A549 (cell line): Measurements from ENCODE around the gene TROAP. TPM values are rescaled to one million over a fixed set of nuclear protein-coding genes. Genes with fewer than 3 reads are reported as not detected.

Experiments used
- ATAC-seq, 2 experiments: fragments of 200-7000 bp in 1 of 2; fragments of >200 bp in 1 of 2; cut with Nextera tagmentation in 1 of 2; cut with Tn5 transposase in 1 of 2; 3 replicates each; pipeline versions ENCODE4 v1.8.0 to v1.9.1; 2018 to 2020; ENCODE audit warnings: mild to moderate bottlenecking in 1 of 2, moderate library complexity in 1 of 2
- CTCF ChIA-PET: fragments of 300-600 bp; sonication (Branson Sonifier 250); formaldehyde crosslinking; extraction: SDS; loops from one replicate; lab custom pipeline; 2021; ENCODE audit warnings: antibody characterized with exemption, inconsistent platforms; lab: Yijun Ruan, JAX
- POLR2A ChIA-PET: fragments of 350-600 bp; formaldehyde crosslinking; extraction: SDS; loops from one replicate; lab custom pipeline; 2021; ENCODE audit warnings: antibody characterized with exemption, inconsistent platforms; lab: Yijun Ruan, JAX
- DNase-seq, 2 experiments: peaks; one replicate each; pipeline versions ENCODE4 v3.0.0 to v3.0.0-alpha.2; 2011 to 2016; ENCODE audit warnings: low read depth in 1 of 2, low spot score in 1 of 2
- FAIRE-seq: peaks from 2 replicates; lab custom pipeline; 2011; peaks lifted over from hg19 to GRCh38; lab: Jason Lieb, UNC
- H3K27ac ChIP-seq, 2 experiments: fragments of >200 bp; sonication (Bioruptor Twin); formaldehyde crosslinking; 3 replicates each; pipeline ENCODE4 v1.5.1; 2016 to 2017
- H3K4me1 ChIP-seq: fragments of >200 bp; sonication (Bioruptor Twin); formaldehyde crosslinking; 3 replicates; pipeline ENCODE4 v1.6.1; 2016
- H3K4me2 ChIP-seq: fragments of >200 bp; sonication (Bioruptor Twin); formaldehyde crosslinking; 3 replicates; pipeline ENCODE4 v1.6.1; 2016
- H3K4me3 ChIP-seq: fragments of >200 bp; sonication (Bioruptor Twin); formaldehyde crosslinking; 3 replicates; pipeline ENCODE4 v1.5.1; 2016
- H3K9me3 ChIP-seq: fragments of >200 bp; sonication (Bioruptor Twin); formaldehyde crosslinking; 3 replicates; pipeline ENCODE4 v1.6.1; 2016
- CEBPB ChIP-seq, 2 experiments: fragments of >200 bp in 1 of 2; sonication (Bioruptor Twin) in 1 of 2; formaldehyde crosslinking in 1 of 2; IDR thresholded peaks; 2 replicates each; pipeline ENCODE4 v1.6.1; 2012 to 2016
- CTCF ChIP-seq: fragments of >200 bp; sonication (Bioruptor Twin); formaldehyde crosslinking; IDR thresholded peaks from 3 replicates; pipeline ENCODE4 v1.5.1; 2016
- ELK1 ChIP-seq: fragments of 150-350 bp; IDR thresholded peaks from 2 replicates; pipeline ENCODE4 v1.6.1; 2014; ENCODE audit warnings: low read depth, mild to moderate bottlenecking, low read length
- FOSL2 ChIP-seq, 2 experiments: fragments of 450-650 bp in 1 of 2; fragments of >200 bp in 1 of 2; sonication (Bioruptor Twin) in 1 of 2; formaldehyde crosslinking; IDR thresholded peaks; 2 replicates each; pipeline versions ENCODE4 v1.5.0 to v1.6.1; 2016 to 2020; ENCODE audit warnings: mild to moderate bottlenecking in 1 of 2, moderate library complexity in 1 of 2
- FOXS1 ChIP-seq: fragments of 250-450 bp; sonication (Bioruptor Pico); IDR thresholded peaks from 2 replicates; pipeline ENCODE4 v1.5.0; 2020; ENCODE audit warnings: mild to moderate bottlenecking, moderate library complexity
- GATA3 ChIP-seq: IDR thresholded peaks from 2 replicates; pipeline ENCODE4 v1.6.1; 2012; ENCODE audit warnings: borderline replicate concordance
- HEYL ChIP-seq: fragments of 250-450 bp; sonication (Bioruptor Pico); IDR thresholded peaks from 2 replicates; pipeline ENCODE4 v1.8.0; 2021; ENCODE audit warnings: mild to moderate bottlenecking, moderate library complexity
- HOXA7 ChIP-seq: fragments of 250-450 bp; sonication (Bioruptor Pico); IDR thresholded peaks from 2 replicates; pipeline ENCODE4 v1.5.0; 2020; ENCODE audit warnings: mild to moderate bottlenecking, moderate library complexity
- JUN ChIP-seq, 2 experiments: fragments of >200 bp; sonication (Bioruptor Twin); formaldehyde crosslinking; IDR thresholded peaks; 2 replicates in 1 of 2; 3 replicates in 1 of 2; pipeline ENCODE4 v1.6.1; 2016 to 2017
- MAFK ChIP-seq: fragments of 450-650 bp; IDR thresholded peaks from 2 replicates; pipeline ENCODE4 v1.6.1; 2014; ENCODE audit not compliant: partially characterized antibody
- NFE2L2 ChIP-seq: fragments of 150-350 bp; conservative IDR thresholded peaks from 2 replicates; pipeline ENCODE4 v1.6.1; 2014; ENCODE audit warnings: low read length
- NPAS2 ChIP-seq: fragments of 250-450 bp; sonication (Bioruptor Pico); IDR thresholded peaks from 2 replicates; pipeline ENCODE4 v1.8.0; 2022; ENCODE audit warnings: mild to moderate bottlenecking, moderate library complexity, borderline replicate concordance
- PHF8 ChIP-seq: fragments of 200-600 bp; sonication (generic); IDR thresholded peaks from 2 replicates; pipeline ENCODE4 v1.6.1; 2016; ENCODE audit warnings: low read depth, mild to moderate bottlenecking, antibody characterized with exemption, moderate library complexity, borderline replicate concordance
- POLR2A ChIP-seq: IDR thresholded peaks from 2 replicates; pipeline ENCODE4 v1.6.1; 2012; ENCODE audit warnings: mild to moderate bottlenecking, low read length
- RAD21 ChIP-seq, 2 experiments: fragments of >200 bp in 1 of 2; sonication (Bioruptor Twin) in 1 of 2; formaldehyde crosslinking in 1 of 2; IDR thresholded peaks in 1 of 2; conservative IDR thresholded peaks in 1 of 2; 2 replicates in 1 of 2; 3 replicates in 1 of 2; pipeline ENCODE4 v1.6.1; 2012 to 2018; ENCODE audit warnings: inconsistent platforms in 1 of 2
- REST ChIP-seq: fragments of 200-600 bp; sonication (generic); IDR thresholded peaks from 2 replicates; pipeline ENCODE4 v1.6.1; 2016; ENCODE audit warnings: antibody characterized with exemption, mild to moderate bottlenecking, moderate library complexity
- SMC3 ChIP-seq: fragments of >200 bp; sonication (Bioruptor Twin); formaldehyde crosslinking; IDR thresholded peaks from 3 replicates; pipeline ENCODE4 v1.6.1; 2018; ENCODE audit warnings: inconsistent platforms
- USF2 ChIP-seq: fragments of 450-650 bp; IDR thresholded peaks from 2 replicates; pipeline ENCODE4 v1.6.1; 2014; ENCODE audit warnings: antibody characterized with exemption
- ZC3H11A ChIP-seq: fragments of 450-650 bp; IDR thresholded peaks from 2 replicates; pipeline ENCODE4 v1.6.1; 2014; ENCODE audit warnings: antibody characterized with exemption, mild to moderate bottlenecking
- WGBS: methylation state at CpG from one replicate; pipeline ENCODE4 v1.1.6; 2017; ENCODE audit errors: missing lambda C conversion rate; 5-methylcytosine and 5-hydroxymethylcytosine counted together
- polyA plus RNA-seq, 4 experiments: library from polyadenylated mRNA; depleted of rRNA in 3 of 4; stranded (reverse); fragments of >200 nt; fragmentation: RNase III in 1 of 4; extraction: RNeasy Plus Mini Kit Qiagen cat#74134 plus additional on column Dnase treatment in 1 of 4; gene quantifications; 2 replicates in 3 of 4; 3 replicates in 1 of 4; pipeline ENCODE4 v1.2.3, GENCODE V29; 2011 to 2017

TROAP gene
- polyA plus RNA-seq, 2 of the 4 experiments (the other 2 are of a cell fraction), result 50.0 to 55.5 TPM

- Histone ChIP-seq H3K27ac (peak overlapping the region in 1 of 2 experiments; percentile 86; a peak in 2 of 6 replicates), H3K4me3 (no peak overlapping the region), H3K4me2 (peak overlapping the region; percentile 82), H3K4me1 (peaks cover 35% of the 10 kb centered on the region), H3K9me3 (no peaks in the 10 kb centered on the region)
- FAIRE-seq (no peak), DNase-seq (no peak), ATAC-seq (no peak)
- WGBS, result 94% methylated on average over 11 of the region's 11 CpGs
- ChIA-PET CTCF (interaction anchor here (1.5 to 9.5 kb wide), 11 partner anchors 7 to 239 kb away, joined by 3 to 201 read pairs (median 46); partner anchors contain the start of genes C1QL4, PRPH, SPATS2 and TUBA1B), POLR2A (interaction anchor here (1.4 to 2.1 kb wide), 2 partner anchors 9 to 18 kb away, joined by 4 to 9 read pairs; partner anchors contain the start of gene SPATS2)
- TF ChIP-seq HEYL (CRISPR knock-in tag) (no peak), POLR2A (no peak), FOXS1 (CRISPR knock-in tag) (no peak)
Observed at GRCh38 chr12:49349266-49349665, 26.2 kb downstream of the TROAP start.

GRCh38 chr12:49352351-49352750 is 29.3 kb downstream of the TROAP start:
- no peak for DNase-seq
- H3K9me3 ChIP-seq, result no peaks in the 10 kb centered on the region
- ChIA-PET POLR2A (no interaction called here), CTCF (interaction anchor here (0.8 to 9.5 kb wide), 12 partner anchors 10 to 228 kb away, joined by 3 to 201 read pairs (median 8); partner anchors contain the start of genes C1QL4, KCNH3 and PRPH)
- TF ChIP-seq HOXA7 (CRISPR knock-in tag) (no peak), ZC3H11A (peak; percentile 96)
- H3K4me2 ChIP-seq, result no peak overlapping the region
- H3K4me3 ChIP-seq, result no peak overlapping the region
- WGBS, result 79% methylated on average over 2 of the region's 2 CpGs
- H3K27ac ChIP-seq, result no peak overlapping the region
- ATAC-seq, result no peak
- no peak for FAIRE-seq
- H3K4me1 ChIP-seq, result peaks cover 24% of the 10 kb centered on the region

GRCh38 chr12:49355913-49356312 is 32.9 kb downstream of the TROAP start:
- H3K4me3 ChIP-seq, result no peak overlapping the region
- CTCF ChIA-PET, result interaction anchor here (1.0 to 14.5 kb wide), 14 partner anchors 7 to 224 kb away, joined by 3 to 484 read pairs (median 48); partner anchors contain the start of genes DNAJC22, KCNH3, PRPH and SPATS2
- no peak overlapping the region for H3K27ac ChIP-seq
- no peaks in the 10 kb centered on the region for H3K9me3 ChIP-seq
- POLR2A ChIA-PET, result no interaction called here
- 95% methylated on average over 10 of the region's 10 CpGs for WGBS
- H3K4me2 ChIP-seq, result no peak overlapping the region
- FAIRE-seq (no peak), ATAC-seq (no peak), DNase-seq (no peak)
- H3K4me1 ChIP-seq, result peaks cover 28% of the 10 kb centered on the region
- TF ChIP-seq PHF8 (no peak), GATA3 (no peak), ELK1 (no peak), MAFK (no peak), REST (no peak), USF2 (no peak)

GRCh38 chr12:49357103-49357678 is 34.1 kb downstream of the TROAP start:
- TF ChIP-seq JUN (IDR thresholded peaks at IDR 0.05), result no peak
- peak; percentile 42 to 46 for TF ChIP-seq RAD21 (conservative IDR thresholded peaks at IDR 0.05 in 1 of 2, IDR thresholded peaks at IDR 0.05 in 1 of 2)
- no peak for TF ChIP-seq NPAS2 (CRISPR knock-in tag)
- no peak for TF ChIP-seq FOSL2 (IDR thresholded peaks at IDR 0.05)
- 0 out of 2 replicates have a peak, but pooled peaks have one; percentile 8 for TF ChIP-seq FOSL2 (CRISPR knock-in tag; IDR thresholded peaks at IDR 0.05)
- peak; percentile 78 for TF ChIP-seq CTCF
- TF ChIP-seq FOXS1 (CRISPR knock-in tag), result no peak
- TF ChIP-seq CEBPB (IDR thresholded peaks at IDR 0.05), result peak in 1 of 2 experiments; percentile 15; a peak in 1 of 4 replicates
- TF ChIP-seq SMC3, result peak; percentile 62; the same call in 2 of the 3 replicates
- TF ChIP-seq NFE2L2, result no peak
- H3K27ac ChIP-seq, result peak overlapping the region in 1 of 2 experiments; percentile 52; a peak in 2 of 6 replicates
- CTCF ChIA-PET, result interaction anchor here (0.6 to 14.5 kb wide), 38 partner anchors 9 to 265 kb away, joined by 3 to 484 read pairs (median 6); partner anchors contain the start of genes DNAJC22, KCNH3, PRPH and SPATS2
- no peak overlapping the region for H3K4me3 ChIP-seq
- FAIRE-seq (no peak), DNase-seq (peak in 1 of 2 experiments; percentile 69), ATAC-seq (no peak)
- H3K9me3 ChIP-seq, result no peaks in the 10 kb centered on the region
- POLR2A ChIA-PET, result interaction anchor here (1.0 to 2.6 kb wide), 4 partner anchors 10 to 210 kb away, joined by 3 to 30 read pairs (median 4); partner anchors contain the start of gene SPATS2
- H3K4me2 ChIP-seq, result peak overlapping the region; percentile 63; the same call in 2 of the 3 replicates
- H3K4me1 ChIP-seq, result peaks cover 28% of the 10 kb centered on the region
- WGBS, result 3% methylated on average over 3 of the region's 3 CpGs
